Activated CD4-positive, CD25-positive, alpha-beta regulatory T cell treated with anti-CD3 and anti-CD28 coated beads, Interleukin-2, amount 50 U/mL, for 24 hours (primary cell): ENCODE results near the gene IGF1R.

ENCODE experiments used
- ATAC-seq, 2 donors: fragments of 150-1000 bp; cut with Tn5 transposase; one replicate each; pipeline ENCODE4 v1.10.0; 2021; ENCODE audit warnings: mild to moderate bottlenecking in 1 of 2, moderate library complexity in 1 of 2

The IGF1R gene

GRCh38 chr15:98708037-98708590 lies 59.8 kb downstream of the IGF1R start:
- no peak for ATAC-seq

- no peak for ATAC-seq
Observed at GRCh38 chr15:98711810-98712209, 63.5 kb downstream of the IGF1R start.

DNA sequence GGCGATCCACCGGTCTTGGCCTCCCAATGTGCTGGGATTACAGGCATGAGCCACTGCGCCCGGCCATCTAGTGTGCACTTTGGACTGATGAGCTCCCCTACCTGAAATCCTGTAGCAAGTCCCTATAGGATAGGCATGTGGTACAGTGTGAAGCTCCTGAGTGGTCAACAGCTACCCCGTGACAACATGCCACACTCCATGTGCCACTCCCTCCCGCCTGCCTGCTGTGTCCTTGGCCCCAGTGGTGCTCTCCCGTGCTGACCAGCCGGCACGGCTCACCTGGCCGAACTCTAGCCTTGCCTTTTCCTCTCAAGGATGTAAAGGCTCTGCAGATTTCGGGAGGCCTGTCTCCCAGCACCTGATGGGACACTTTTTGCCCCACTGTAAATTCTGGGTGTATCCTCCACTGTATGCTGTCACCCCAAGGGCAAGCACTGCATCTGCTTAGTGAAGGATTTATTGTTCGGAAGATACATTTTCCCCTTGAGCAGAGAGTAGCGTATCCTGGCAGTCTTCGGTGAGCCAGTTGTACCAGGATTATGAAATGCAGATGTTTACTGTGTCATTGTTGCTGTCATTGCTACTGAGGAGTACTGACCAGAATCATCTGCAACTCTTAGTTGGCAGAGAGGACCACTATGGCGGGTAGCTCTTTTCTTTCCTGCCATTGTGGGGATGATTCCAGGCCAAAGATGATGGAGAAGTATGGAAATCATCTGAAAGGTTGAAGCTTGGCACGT lies 64.7 kb downstream of the IGF1R start:
- no peak for ATAC-seq

DNA sequence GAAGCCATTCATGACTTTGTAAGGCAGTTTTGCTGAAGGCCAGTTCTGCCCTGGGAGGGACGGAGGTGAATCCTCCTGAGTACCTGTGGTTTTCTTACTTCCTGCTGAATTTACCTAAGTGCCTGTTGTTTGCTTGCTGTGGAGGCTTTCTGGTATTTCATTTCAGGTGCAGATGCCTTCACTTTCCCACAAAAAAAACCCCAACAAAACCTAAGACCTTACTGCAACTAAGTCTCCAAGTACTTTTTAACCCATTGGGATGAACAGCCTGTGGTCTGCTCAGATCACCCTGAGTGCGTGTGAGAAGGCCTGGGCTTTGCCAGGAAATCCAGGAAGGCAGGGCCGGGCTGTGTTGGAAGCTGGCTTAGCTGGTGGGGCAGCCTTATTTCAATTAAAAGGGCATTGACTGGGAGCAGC lies 65.3 kb downstream of the IGF1R start:
- ATAC-seq = no peak

DNA sequence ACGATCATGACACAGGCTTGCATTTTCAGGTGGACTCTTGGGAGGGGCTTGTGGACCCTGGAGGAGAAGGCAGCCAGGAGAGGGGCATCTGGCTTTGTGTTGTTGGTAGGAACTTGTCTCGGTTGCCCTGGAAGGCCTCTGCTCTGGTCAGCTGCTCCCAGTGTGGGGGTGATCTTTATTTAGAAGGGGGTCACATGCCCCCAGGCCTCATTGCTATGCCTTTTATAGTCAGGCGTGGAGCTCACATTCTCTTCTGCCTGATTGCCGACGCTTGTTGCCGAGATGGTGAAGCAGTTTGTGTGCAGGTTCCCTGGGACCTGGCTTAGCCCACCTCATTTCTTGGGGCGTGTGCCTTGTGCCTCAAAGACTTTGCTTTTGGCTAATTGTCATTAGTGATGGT lies 66.6 kb downstream of the IGF1R start:
- ATAC-seq = no peak

DNA sequence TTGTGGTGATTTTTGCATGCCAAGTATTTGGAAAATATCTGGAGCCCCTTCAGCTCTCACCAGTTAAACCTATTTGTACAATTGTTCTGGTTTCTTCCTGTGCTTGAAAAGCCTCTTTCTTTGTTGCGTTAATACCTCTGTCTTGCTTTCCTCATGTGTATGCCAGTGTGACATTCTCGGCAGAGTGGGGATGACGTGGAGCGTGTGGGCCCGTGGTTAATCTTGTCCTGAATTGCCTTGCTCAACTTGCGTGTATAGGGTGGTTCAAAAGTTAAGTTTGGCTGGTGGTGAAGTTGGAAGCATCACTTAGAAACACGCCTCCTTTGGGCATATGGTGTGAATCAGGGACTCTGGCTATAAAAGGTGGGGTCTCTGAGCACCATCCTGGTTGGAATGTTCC lies 67.1 kb downstream of the IGF1R start:
- no peak for ATAC-seq

- ATAC-seq = no peak
Observed at GRCh38 chr15:98715890-98716443, 67.6 kb downstream of the IGF1R start.

GRCh38 chr15:98717371-98717770 lies 69.0 kb downstream of the IGF1R start:
- no peak for ATAC-seq

DNA sequence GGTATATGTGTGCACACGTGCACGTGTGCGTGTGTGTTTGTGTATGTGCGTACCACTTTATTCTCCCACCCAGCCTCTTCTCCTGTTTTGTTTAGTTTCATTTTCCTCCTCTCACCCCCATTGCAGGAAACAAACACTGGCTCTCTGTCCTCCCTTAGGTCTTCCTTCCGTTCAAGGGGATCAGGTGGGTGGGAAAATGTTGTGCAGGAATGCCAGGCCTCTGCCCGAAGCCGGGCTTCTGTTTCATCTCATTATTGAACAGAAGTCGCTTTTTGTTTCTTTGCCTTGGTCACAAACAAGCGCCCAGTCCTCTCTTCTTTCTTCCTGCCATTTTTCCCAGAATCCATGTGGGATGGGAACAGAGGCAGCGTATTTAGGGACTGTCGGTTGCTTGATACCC lies 69.6 kb downstream of the IGF1R start:
- no peak for ATAC-seq

DNA sequence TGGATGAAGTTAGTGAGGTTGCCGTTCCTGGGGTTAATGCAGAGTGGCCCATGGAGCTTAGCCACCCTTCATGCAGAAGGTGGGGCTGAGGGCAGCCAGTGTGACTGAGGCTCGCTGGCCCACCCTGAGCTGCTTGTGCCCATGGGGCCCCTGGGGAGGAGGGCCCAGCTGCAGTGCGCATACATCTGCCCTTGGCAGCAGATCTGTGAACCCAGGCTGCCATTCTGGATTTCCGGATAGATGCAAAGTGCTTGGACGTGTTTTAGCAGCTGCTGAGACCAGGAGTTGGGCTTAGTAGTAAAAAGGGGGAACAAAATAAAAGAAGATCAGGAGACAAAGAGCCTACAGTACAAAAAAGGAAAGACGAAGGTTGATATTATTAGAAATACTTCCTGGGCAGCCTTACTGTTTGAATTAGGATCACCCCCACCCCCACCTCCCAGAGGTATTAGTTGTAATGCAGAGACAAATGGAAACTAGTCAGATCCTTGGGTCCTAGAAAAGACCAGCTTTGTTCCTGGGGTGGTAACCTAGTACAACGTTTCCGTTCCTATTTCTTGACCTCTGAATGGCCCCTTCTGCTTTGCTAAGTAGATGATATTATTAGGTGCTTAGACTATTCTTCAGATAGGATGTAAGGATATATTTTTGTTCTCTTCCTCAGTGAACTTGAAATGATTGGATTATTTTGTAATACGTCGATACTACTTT lies 70.2 kb downstream of the IGF1R start:
- ATAC-seq = no peak

DNA sequence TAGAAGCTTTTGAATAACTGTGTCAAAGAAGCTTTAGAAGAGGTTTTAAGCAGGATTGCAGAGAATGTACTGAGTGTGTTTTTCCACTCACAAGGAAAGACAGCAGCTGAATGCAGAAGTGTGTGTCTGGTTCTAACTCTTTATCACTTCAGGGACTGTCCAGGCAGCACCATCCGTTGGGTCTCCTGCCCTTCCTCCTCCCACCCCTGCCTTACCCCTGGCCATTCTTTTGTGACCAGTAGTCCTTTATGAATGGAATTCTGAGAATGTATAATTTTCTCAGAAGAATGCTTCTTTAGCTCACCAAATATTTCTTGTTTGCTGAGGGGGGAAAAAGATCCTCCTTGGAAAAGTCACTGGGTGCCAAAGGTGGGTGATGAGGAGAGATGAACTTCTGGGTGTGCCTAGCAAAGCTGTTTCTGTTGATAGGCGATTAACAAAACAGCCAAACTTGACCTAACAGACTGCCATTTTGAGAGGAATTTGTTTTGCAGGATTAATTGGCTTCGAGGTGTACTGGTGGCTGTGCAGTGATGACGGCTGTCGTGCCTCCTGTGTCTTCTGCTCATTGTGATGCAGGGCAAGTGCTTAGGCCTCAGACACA lies 70.9 kb downstream of the IGF1R start:
- no peak for ATAC-seq

DNA sequence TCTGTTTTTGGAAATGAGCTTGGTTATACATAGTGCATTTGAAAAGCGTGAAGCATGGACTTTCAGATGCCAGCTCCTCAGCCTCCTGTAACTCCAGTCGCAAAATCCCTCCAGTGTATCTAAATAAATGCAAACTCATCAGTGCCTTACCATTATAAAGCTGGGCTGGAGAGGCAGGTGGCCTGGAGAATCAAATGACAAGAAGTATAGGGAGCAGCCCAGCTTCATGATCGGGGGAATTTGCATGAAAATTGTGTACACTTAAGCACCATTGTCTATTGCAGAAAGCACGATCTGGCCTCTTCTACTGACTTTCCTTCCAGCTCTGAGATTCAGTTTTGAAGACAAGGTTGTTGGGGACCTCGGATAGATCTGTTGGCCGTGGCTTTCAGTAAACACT lies 71.7 kb downstream of the IGF1R start:
- no peak for ATAC-seq

DNA sequence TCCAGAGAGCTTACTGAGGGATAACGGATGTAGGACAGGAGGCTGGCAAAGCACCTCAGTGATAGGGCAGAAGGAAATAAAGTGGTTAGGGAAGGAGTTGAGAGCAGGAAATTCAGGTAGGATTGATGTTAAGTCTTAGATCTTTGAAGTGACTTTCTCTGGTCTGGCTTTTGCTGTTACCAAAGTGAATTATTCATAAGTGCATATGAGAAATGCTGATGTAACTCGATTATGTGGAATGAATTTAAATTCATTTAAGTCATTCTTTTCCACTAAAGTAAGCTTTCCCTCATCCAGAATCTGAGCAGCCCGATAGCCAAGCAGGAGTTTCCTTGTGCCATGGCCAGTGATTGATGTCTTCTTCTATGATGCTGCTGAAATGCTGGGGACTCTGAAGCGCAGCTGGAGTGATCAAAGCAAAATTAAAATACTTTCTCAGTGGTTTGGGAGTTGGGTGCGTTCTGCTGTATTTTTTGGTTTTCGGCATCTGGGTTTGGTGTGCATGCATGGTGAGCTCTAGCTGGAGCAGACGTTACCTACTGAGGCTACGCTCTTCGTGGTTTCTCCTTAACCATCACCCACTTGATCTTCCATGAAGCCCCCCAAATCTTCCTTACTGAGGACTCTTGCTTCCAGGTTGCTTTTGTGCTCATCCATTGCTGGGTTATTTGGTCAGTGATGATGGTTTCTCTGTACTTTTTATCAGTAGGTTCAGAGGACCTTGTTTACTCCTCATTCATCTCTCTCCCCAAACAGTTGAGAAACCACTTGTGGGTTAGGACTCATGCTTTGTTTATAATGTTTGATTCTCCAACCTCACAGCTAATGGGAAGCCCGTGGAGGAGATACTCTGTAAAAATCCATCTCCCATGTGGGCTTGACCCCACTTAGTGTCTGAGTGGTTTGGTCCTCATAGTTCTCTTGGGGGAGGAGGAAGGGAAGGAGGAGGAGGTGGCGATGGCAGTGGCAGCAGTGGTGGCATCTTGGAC lies 72.5 kb downstream of the IGF1R start:
- ATAC-seq = no peak

DNA sequence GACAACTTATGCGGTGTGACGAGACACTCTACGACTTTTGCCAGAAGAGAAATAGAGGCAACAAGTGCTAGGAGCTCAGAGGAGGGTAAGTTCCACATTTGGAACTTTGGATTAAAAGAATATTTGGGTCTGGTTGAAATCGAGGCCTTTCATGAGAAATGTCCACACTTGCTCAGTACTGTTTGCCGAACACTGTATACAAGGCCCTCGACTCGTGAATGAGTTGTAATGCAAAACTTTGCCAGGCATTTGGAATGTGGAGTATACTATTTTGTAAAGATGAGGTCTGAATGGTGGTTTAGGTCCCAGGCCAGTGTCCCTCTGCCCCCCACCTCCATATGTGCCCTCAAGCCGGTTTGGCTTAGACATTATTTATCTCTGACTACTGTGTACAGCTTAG lies 73.9 kb downstream of the IGF1R start:
- ATAC-seq = no peak

DNA sequence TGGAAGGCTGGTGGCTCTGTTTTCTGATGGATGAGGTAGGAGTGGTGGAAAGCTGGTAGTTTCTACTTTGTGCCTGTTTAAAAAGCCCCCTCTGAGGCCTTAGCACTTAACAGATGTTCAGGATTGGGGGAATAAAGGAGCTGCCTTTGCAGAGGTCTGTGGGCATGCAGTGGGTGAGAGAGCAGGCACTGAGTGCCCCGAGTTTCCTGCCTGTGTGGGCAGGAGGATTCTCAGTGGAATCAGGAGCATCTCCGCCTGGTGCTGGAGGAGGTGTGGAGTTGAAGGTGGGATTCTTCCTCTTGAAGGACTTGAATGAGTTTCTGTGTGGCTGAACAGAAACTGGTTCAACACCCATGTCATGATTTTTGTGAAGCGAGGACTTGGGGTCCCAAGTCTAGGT lies 74.3 kb downstream of the IGF1R start:
- ATAC-seq = no peak

DNA sequence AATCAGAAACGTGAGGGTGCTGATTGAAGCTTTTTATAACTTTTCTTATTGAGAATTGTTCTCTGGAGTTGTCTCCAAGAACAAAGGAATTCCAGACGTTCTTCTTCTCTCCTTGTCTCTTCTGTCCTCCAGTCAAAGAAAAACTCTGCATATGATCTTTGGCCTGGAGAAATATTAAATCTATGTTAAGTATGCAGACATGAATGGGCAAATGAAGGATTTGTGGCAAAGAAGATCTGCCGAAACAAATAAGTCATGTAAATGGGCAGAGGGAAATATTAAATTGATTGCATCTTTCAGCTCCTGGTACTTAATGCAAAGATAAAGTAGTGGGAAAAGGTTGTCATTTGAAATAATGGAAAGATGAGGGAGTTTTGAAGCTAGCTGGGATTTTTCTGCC lies 74.9 kb downstream of the IGF1R start:
- no peak for ATAC-seq

DNA sequence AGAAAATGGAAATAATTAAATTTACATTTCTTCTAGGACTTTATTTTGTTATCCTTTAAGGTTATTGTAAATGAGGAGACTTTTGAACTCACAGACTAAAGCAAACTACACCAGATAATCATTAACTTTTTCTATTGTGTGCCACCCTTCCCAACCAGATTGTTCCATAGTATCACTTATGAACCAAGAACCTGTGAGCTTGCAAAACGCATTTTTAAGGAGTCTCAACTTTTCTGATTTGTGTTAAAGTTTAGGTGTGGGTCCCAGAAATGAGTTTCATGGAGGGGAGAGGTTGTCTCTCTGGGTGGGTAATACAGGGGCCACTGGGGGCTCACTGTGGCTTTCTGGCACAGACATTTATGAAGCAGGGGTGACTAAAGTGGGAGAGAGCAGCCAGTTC lies 75.7 kb downstream of the IGF1R start:
- no peak for ATAC-seq

DNA sequence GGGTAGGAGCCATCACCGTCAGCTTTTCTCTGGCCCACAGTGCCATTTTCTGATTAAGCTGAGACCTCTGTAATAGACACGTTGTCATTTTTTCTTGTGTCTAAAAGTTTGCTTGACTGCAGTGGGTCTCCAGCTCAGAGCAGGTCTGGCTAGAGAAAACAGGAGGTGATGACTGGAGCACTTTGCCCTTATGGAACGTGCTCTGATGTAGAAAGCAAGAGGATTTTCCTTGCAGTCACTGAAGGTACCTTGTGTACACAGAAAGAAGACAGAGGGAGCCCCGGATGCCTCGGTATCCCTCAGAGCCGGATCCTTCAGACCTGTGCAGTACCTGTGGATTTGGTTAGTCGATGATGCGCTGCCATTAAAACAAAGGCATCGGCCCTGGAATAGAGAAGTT lies 76.2 kb downstream of the IGF1R start:
- ATAC-seq = no peak

DNA sequence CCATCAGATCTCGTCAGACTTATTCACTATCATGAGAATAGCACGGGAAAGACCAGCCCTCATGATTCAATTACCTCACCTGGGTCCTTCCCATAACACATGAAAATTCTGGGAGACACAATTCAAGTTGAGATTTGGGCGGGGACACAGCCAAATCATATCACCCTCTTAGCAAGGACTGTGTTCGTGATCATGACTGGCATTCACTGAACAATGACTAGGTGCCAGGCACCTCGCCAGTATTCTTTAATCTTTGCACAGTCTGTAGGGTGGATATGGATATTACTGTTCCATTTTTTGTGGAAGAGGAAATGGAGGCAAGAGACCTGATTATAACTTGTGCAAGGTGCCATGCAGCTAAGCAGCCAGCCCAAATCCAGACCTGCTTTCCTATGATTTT lies 77.5 kb downstream of the IGF1R start:
- no peak for ATAC-seq

- no peak for ATAC-seq
Observed at GRCh38 chr15:98727115-98728040, 79.0 kb downstream of the IGF1R start.
